Ovary (tissue), 3 donors: ENCODE data around the gene PEX14.

ENCODE experiments used
- EP300 ChIP-seq: sonication (generic); formaldehyde crosslinking; IDR thresholded peaks from one replicate; pipeline ENCODE4 v1.6.1; 2017; ENCODE audit warnings: antibody characterized with exemption
- TF ChIP-seq, protein P1 (sequence below), 3 donors: fragments of 450-650 bp in 2 of 3; fragments of 200-600 bp in 1 of 3; IDR thresholded peaks; one replicate each; pipeline versions ENCODE4 v1.5.1 to v1.8.0; 2016 to 2022; ENCODE audit warnings: antibody characterized with exemption in 3 of 3, mild to moderate bottlenecking in 1 of 3
- donor health status: DM: no; HTN: no; CAD: no.

DNA sequence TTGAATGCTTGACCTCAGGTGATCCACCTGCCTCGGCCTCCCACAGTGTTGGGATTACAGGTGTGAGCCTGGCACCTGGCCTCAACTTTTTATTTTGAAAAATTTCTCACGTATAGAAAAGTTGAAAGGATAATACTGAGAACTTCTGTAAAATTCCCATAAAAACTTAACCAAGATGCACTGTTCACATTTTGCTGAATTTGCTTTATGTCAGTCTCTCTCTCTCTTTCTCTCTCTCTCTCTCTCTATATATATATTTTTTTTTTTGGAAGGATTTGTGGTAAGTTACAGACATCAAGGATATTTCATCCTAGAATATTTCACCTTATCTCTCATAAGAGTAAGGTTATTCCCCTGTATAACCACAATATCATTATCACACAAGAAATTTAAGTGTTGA lies 5.9 kb downstream of the PEX14 start:
- TF ChIP-seq, protein P1, sequence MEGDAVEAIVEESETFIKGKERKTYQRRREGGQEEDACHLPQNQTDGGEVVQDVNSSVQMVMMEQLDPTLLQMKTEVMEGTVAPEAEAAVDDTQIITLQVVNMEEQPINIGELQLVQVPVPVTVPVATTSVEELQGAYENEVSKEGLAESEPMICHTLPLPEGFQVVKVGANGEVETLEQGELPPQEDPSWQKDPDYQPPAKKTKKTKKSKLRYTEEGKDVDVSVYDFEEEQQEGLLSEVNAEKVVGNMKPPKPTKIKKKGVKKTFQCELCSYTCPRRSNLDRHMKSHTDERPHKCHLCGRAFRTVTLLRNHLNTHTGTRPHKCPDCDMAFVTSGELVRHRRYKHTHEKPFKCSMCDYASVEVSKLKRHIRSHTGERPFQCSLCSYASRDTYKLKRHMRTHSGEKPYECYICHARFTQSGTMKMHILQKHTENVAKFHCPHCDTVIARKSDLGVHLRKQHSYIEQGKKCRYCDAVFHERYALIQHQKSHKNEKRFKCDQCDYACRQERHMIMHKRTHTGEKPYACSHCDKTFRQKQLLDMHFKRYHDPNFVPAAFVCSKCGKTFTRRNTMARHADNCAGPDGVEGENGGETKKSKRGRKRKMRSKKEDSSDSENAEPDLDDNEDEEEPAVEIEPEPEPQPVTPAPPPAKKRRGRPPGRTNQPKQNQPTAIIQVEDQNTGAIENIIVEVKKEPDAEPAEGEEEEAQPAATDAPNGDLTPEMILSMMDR (IDR thresholded peaks at IDR 0.05): no peak
- TF ChIP-seq EP300: no peak
